Ishikawa (cell line): ENCODE data around the gene REEP3.

Source experiments
- CEBPB ChIP-seq: IDR thresholded peaks from 2 replicates; pipeline ENCODE4 v1.6.1; 2012
- EGR1 ChIP-seq: IDR thresholded peaks from 2 replicates; pipeline ENCODE4 v1.6.1; 2012
- EP300 ChIP-seq: IDR thresholded peaks from 2 replicates; pipeline ENCODE4 v1.6.1; 2012; ENCODE audit warnings: borderline replicate concordance
- RAD21 ChIP-seq: IDR thresholded peaks from 2 replicates; pipeline ENCODE4 v1.6.1; 2012; ENCODE audit warnings: low read depth
- TCF12 ChIP-seq: IDR thresholded peaks from 2 replicates; pipeline ENCODE4 v1.6.1; 2012; ENCODE audit warnings: low read depth
- YY1 ChIP-seq: IDR thresholded peaks from 2 replicates; pipeline ENCODE4 v1.6.1; 2012; ENCODE audit warnings: low read depth
- ZBTB7A ChIP-seq: IDR thresholded peaks from 2 replicates; pipeline ENCODE4 v1.6.1; 2012; ENCODE audit warnings: low read depth
- TF ChIP-seq, protein P1 (sequence below): IDR thresholded peaks from 2 replicates; pipeline ENCODE4 v1.6.1; 2012
- TF ChIP-seq, protein P2 (sequence below): IDR thresholded peaks from 2 replicates; pipeline ENCODE4 v1.6.1; 2012; ENCODE audit warnings: low read depth, mild to moderate bottlenecking

- TF ChIP-seq, protein P1, sequence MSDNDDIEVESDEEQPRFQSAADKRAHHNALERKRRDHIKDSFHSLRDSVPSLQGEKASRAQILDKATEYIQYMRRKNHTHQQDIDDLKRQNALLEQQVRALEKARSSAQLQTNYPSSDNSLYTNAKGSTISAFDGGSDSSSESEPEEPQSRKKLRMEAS = no peak
- TF ChIP-seq, protein P2, sequence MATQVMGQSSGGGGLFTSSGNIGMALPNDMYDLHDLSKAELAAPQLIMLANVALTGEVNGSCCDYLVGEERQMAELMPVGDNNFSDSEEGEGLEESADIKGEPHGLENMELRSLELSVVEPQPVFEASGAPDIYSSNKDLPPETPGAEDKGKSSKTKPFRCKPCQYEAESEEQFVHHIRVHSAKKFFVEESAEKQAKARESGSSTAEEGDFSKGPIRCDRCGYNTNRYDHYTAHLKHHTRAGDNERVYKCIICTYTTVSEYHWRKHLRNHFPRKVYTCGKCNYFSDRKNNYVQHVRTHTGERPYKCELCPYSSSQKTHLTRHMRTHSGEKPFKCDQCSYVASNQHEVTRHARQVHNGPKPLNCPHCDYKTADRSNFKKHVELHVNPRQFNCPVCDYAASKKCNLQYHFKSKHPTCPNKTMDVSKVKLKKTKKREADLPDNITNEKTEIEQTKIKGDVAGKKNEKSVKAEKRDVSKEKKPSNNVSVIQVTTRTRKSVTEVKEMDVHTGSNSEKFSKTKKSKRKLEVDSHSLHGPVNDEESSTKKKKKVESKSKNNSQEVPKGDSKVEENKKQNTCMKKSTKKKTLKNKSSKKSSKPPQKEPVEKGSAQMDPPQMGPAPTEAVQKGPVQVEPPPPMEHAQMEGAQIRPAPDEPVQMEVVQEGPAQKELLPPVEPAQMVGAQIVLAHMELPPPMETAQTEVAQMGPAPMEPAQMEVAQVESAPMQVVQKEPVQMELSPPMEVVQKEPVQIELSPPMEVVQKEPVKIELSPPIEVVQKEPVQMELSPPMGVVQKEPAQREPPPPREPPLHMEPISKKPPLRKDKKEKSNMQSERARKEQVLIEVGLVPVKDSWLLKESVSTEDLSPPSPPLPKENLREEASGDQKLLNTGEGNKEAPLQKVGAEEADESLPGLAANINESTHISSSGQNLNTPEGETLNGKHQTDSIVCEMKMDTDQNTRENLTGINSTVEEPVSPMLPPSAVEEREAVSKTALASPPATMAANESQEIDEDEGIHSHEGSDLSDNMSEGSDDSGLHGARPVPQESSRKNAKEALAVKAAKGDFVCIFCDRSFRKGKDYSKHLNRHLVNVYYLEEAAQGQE = no peak
- TF ChIP-seq CEBPB (no peak), YY1 (no peak), EP300 (no peak), EGR1 (no peak), TCF12 (no peak), ZBTB7A (no peak), RAD21 (no peak)
Observed at GRCh38 chr10:63496561-63496960, 24.6 kb upstream of the REEP3 start.
